Measurements from ENCODE around the gene CALU. TPM values are rescaled to one million over a fixed set of nuclear protein-coding genes. Genes with fewer than 3 reads are reported as not detected.

The CALU gene
- total and polyA plus RNA-seq, 10 of the 15 experiments (the other 5 are each of a cell fraction or from before 2014, with no cell fraction given): 31.2 to 75.6 (median 42.1) TPM

DNA sequence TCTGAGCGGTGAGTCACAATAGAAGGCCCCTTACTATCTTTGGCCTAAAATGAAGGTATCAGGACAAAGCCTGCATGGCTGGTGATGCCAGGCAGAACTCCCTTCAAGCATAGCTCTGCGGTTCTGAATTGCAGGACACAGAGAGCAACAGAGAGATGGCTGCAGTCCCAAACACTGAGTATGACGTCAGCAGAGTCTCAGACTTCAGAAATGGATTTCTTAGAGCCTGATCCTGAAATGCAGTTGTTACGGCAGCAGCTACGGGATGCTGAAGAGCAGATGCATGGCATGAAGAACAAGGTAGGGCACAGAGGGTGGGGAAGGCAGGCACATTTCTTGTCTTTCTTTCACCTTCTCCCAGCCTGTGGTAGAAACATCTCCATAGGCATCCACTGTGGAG, 66.1 kb downstream of the CALU start (continued):
- TF ChIP-seq, protein P1, sequence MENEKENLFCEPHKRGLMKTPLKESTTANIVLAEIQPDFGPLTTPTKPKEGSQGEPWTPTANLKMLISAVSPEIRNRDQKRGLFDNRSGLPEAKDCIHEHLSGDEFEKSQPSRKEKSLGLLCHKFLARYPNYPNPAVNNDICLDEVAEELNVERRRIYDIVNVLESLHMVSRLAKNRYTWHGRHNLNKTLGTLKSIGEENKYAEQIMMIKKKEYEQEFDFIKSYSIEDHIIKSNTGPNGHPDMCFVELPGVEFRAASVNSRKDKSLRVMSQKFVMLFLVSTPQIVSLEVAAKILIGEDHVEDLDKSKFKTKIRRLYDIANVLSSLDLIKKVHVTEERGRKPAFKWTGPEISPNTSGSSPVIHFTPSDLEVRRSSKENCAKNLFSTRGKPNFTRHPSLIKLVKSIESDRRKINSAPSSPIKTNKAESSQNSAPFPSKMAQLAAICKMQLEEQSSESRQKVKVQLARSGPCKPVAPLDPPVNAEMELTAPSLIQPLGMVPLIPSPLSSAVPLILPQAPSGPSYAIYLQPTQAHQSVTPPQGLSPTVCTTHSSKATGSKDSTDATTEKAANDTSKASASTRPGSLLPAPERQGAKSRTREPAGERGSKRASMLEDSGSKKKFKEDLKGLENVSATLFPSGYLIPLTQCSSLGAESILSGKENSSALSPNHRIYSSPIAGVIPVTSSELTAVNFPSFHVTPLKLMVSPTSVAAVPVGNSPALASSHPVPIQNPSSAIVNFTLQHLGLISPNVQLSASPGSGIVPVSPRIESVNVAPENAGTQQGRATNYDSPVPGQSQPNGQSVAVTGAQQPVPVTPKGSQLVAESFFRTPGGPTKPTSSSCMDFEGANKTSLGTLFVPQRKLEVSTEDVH (IDR thresholded peaks at IDR 0.05; ENCODE audit: low read depth, partially characterized antibody): no peak
- no peak for TF ChIP-seq IRF4 (IDR thresholded peaks at IDR 0.05; ENCODE audit: low read depth, low read length)

- Histone ChIP-seq H3K9ac (ENCODE audit: control insufficient read depth, insufficient read depth, low read length) (no peak overlapping the region), H3K27ac (ENCODE audit: control insufficient read depth, insufficient read depth) (no peak overlapping the region), H3K4me2 (ENCODE audit: control insufficient read depth, insufficient read depth) (no peak overlapping the region), H3K9me3 (replicated peaks; ENCODE audit: control insufficient read depth, insufficient read depth, low read length) (no peaks in the 10 kb centered on the region), H3K4me1 (ENCODE audit: control insufficient read depth, insufficient read depth, low read length) (no peaks in the 10 kb centered on the region), H3K4me3 (no peak overlapping the region), H3K27me3 (replicated peaks in 1 of 2; ENCODE audit: control insufficient read depth in 2 of 2, insufficient read depth in 2 of 2, low read length in 1 of 2) (no peaks in the 10 kb centered on the region), H3K79me2 (ENCODE audit: control insufficient read depth, insufficient read depth, low read length) (no peaks in the 10 kb centered on the region), H3K36me3 (ENCODE audit: control insufficient read depth in 2 of 2, insufficient read depth in 2 of 2, low read length in 1 of 2) (no peaks in the 10 kb centered on the region), H2AFZ (ENCODE audit: control insufficient read depth, low read depth, low read length) (no peak overlapping the region), H4K20me1 (ENCODE audit: control insufficient read depth, insufficient read depth) (no peaks in the 10 kb centered on the region)
- in situ Hi-C loops (cut with MboI): no loop called here
- POLR2A ChIA-PET: no interaction called here
- WGBS (ENCODE audit: insufficient coverage, insufficient replicate concordance, low lambda C conversion rate, missing lambda C conversion rate): 66% methylated on average over 8 of the region's 8 CpGs
- no peak for FAIRE-seq
- no TSS peak for BruUV-seq (replicated peaks)
- RAD21 ChIA-PET (ENCODE audit: unreplicated experiment): interaction anchor here (1.4 kb wide), 1 partner anchor 77 kb away, joined by 5 read pairs; no protein-coding TSS in a partner anchor
- CTCF ChIA-PET: interaction anchor here (0.9 kb wide), 1 partner anchor 211 kb away, joined by 3 read pairs; no protein-coding TSS in a partner anchor
- ATAC-seq: no peak
- intact Hi-C loops (cut with micrococcal nuclease; ENCODE audit: unreplicated experiment): no loop called here
- no peak for DNase-seq (ENCODE audit: low read depth, low spot score)
- SMC1A ChIA-PET (ENCODE audit: uncharacterized antibody, unreplicated experiment): interaction anchor here (1.4 kb wide), 1 partner anchor 16 kb away, joined by 5 read pairs; no protein-coding TSS in a partner anchor
- TF ChIP-seq ZBTB11 (CRISPR knock-in tag; IDR thresholded peaks at IDR 0.05) (no peak), RAD51 (IDR thresholded peaks at IDR 0.05) (no peak), TBL1XR1 (IDR thresholded peaks at IDR 0.05; ENCODE audit: low read depth, low read length) (no peak), CBX3 (IDR thresholded peaks at IDR 0.05; ENCODE audit: borderline replicate concordance, low read depth) (no peak), HDAC2 (IDR thresholded peaks at IDR 0.05) (no peak), PML (IDR thresholded peaks at IDR 0.05; ENCODE audit: low read length) (no peak), HDAC6 (IDR thresholded peaks at IDR 0.05; ENCODE audit: unreplicated experiment) (no peak), STAT3 (IDR thresholded peaks at IDR 0.05; ENCODE audit: low read depth, low read length) (no peak), CEBPB (IDR thresholded peaks at IDR 0.05; ENCODE audit: borderline replicate concordance in 1 of 2, low read depth in 2 of 2, low read length in 2 of 2) (no peak), SREBF1 (IDR thresholded peaks at IDR 0.05; ENCODE audit: low read length) (no peak), HCFC1 (IDR thresholded peaks at IDR 0.05; ENCODE audit: low read length) (no peak), IRF4 (IDR thresholded peaks at IDR 0.05; ENCODE audit: low read depth, low read length) (no peak), RELB (IDR thresholded peaks at IDR 0.05; ENCODE audit: low read depth) (no peak)
- TF ChIP-seq, protein P2, sequence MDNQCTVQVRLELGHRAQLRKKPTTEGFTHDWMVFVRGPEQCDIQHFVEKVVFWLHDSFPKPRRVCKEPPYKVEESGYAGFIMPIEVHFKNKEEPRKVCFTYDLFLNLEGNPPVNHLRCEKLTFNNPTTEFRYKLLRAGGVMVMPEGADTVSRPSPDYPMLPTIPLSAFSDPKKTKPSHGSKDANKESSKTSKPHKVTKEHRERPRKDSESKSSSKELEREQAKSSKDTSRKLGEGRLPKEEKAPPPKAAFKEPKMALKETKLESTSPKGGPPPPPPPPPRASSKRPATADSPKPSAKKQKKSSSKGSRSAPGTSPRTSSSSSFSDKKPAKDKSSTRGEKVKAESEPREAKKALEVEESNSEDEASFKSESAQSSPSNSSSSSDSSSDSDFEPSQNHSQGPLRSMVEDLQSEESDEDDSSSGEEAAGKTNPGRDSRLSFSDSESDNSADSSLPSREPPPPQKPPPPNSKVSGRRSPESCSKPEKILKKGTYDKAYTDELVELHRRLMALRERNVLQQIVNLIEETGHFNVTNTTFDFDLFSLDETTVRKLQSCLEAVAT (IDR thresholded peaks at IDR 0.05): no peak
Measured at GRCh38 chr7:128807191-128807590, 68.0 kb downstream of the CALU start.
